LNCaP clone FGC (cell line): ENCODE results near the gene LIMS2.

Experiments used
- DNase-seq: peaks from one replicate; pipeline ENCODE4 v3.0.0-alpha.2; 2011; ENCODE audit warnings: low read depth
- H3K4me3 ChIP-seq: 2 replicates; pipeline ENCODE4 v1.5.1; 2011; ENCODE audit warnings: mild to moderate bottlenecking, low read depth, low read length, control low read depth
- TF ChIP-seq, protein P1 (sequence below): IDR thresholded peaks from 2 replicates; pipeline ENCODE4 v1.5.1; 2012; ENCODE audit warnings: mild to moderate bottlenecking; ENCODE audit not compliant: control insufficient read depth, insufficient read depth; ENCODE audit errors: extremely low read depth

The LIMS2 gene

DNA sequence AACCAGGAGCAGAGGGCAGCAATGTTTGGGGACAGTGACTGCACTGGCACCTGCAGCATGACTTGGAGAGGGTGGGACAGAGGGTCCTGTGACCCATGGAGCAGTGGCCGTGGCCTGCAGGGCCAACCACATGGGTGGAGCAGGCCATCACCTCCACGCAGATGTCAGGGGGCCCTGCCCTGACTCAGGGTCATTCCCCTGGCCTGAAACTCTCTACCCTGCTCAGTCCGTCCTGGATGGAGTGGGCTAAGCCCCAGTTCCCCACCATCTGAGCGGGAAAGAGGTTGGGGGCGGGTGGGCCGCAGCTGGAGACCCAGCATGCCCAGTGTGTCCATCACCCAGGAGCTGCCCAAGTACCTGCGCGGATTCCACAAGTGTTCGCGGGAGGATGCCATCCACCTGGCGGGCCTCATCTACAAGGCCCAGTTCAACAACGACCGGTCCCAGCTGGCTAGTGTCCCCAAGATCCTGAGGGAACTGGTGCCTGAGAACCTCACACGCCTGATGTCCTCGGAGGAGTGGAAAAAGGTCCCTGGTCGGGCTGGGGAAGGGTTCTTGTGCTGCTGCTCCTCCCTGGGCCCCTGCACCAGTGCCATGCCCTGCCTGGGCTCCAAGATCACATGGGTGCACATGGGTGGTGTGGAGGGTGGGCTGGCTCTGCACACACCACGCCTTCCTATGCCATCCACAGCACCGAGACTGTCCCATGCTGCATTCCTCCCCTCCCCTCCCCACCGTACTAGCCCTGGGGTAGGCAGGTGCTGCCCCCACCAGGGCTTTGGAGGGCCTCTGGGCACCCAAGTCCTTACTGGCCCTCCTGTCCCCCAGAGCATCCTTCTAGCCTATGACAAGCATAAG, 39.7 kb downstream of the LIMS2 start:
- no peak for DNase-seq
- TF ChIP-seq, protein P1, sequence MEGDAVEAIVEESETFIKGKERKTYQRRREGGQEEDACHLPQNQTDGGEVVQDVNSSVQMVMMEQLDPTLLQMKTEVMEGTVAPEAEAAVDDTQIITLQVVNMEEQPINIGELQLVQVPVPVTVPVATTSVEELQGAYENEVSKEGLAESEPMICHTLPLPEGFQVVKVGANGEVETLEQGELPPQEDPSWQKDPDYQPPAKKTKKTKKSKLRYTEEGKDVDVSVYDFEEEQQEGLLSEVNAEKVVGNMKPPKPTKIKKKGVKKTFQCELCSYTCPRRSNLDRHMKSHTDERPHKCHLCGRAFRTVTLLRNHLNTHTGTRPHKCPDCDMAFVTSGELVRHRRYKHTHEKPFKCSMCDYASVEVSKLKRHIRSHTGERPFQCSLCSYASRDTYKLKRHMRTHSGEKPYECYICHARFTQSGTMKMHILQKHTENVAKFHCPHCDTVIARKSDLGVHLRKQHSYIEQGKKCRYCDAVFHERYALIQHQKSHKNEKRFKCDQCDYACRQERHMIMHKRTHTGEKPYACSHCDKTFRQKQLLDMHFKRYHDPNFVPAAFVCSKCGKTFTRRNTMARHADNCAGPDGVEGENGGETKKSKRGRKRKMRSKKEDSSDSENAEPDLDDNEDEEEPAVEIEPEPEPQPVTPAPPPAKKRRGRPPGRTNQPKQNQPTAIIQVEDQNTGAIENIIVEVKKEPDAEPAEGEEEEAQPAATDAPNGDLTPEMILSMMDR = no peak
- no peak overlapping the region for H3K4me3 ChIP-seq

DNA sequence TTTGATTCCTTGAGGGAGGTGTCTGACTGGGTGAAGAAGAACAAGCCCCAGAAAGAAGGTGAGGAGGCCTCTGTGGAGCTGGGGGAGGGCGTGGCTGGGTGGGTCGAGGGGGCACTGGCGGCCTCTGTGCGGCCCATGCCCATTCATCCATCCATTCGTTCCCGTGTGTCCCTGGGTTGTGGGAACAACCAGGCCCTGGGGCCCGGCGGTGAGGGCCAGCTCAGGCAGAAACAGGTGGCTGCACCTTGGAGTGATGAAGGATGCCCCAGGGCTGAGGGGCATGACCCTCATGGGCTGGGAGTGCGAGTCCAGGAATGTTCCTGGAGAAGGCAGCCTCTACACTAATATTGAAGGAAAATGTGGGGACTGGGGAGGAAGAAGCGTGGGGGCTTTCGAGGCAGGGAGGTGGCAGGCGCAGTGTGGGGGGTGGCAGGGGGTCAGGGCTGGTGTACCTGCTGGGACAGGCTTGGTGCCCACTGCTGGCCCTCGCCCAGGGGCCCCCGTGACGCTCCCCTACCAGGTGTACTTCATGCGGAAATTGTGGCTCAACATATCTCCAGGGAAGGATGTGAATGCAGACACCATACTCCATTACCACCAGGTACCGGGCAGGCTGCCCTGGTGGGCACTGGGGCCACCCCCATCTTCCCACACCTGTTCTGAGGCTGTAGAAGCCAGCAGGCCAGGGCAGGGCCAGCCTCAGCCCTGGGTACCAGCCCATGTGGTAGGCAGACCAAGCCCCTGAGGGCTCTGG, 40.5 kb downstream of the LIMS2 start:
- TF ChIP-seq, protein P1 = no peak
- H3K4me3 ChIP-seq = no peak overlapping the region
- DNase-seq = no peak

DNA sequence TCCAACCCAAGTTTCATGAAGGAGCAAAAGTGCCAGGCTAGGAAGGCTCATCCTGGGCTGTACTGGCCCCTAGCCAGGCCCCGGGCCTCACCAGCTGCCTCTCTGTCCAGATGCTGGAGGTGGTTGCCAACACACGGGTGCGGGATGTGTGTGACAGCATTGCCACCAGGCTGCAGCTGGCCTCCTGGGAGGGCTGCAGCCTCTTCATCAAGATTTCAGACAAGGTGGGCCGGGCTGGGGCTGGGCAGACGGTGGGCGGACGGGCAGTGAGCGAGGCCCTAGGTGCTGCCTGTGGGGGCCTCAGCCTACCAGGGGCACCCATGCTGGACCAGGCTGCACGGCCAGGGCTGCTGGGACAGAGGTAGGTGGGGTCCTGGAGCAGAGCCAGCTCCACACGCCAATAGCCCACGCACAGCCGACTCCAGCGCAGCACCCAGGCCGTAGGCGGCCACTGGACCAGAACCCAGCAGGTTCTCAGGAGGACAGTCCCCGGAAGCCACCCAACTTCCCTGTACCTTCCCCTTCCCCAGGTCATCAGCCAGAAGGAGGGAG, 41.2 kb downstream of the LIMS2 start:
- DNase-seq = no peak
- TF ChIP-seq, protein P1 = no peak
- no peak overlapping the region for H3K4me3 ChIP-seq

DNA sequence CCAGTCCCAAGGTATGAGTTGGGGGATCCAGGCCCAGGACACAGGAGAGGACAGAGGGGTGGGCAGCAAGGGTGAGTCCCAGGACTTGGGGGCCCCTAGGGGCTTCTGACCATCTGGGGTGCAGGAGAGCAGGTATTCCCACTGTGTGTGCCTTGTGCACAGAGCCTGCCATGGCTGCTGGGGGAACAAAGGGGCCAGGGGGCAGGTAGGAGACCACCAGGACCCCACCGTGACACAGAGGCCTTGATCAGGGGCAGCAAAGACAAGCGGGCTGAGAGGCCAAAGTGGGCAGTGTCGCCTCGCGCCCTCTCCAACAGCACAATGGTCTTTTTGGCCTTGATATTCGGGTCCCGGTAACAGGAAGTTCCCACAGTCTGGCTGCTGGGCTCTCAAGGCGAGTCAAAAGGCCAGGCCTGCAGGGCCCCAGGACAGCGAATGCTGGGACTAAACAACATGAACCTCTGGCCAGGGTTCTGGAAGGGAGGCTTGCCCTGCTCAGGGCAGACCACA, 41.7 kb downstream of the LIMS2 start:
- DNase-seq = no peak
- TF ChIP-seq, protein P1 = no peak
- H3K4me3 ChIP-seq = no peak overlapping the region

DNA sequence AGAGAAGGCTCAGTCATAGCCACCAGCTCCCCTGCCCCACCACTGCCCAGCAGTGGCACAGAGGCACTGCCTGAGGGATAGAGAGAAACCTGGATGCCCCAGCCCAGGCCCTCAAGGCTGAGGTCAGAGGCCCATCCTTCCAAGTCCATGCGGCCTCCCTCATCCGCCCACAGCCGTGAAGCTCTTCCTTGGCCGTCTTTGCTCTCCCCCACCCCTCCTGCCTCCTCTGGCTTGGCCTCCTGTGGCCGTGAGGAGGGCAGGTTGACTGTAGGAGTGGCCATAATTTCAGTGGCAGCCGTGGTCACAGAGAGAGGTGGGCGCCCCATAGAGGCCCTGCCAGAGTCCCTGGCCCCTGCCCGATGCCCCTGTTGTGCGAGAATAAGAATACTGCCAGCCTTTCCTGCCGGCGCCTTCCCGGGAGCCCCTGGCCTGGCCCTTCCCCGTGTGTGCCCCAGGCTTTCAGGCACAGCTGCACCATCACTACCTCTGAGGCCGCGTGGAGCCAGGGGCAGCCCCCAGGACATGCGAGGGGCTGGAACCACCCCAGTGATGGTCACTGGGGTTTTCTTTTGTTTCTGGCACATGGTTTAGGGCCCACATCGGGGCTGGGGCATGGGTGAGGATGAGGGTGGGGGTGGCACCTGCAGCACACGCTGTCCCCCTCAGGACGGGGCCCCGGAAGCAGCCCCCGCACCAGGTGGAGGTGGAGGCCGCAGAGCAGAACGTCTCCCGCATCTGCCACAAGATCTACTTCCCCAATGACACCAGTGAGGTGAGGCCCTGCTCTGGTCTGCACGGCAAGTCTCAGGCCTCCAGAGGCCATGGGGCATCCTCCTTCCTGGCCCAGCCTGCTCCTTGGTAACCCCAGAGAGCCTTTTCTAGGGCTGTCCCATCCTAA, 42.5 kb downstream of the LIMS2 start:
- no peak for DNase-seq
- TF ChIP-seq, protein P1 = no peak
- H3K4me3 ChIP-seq = no peak overlapping the region

DNA sequence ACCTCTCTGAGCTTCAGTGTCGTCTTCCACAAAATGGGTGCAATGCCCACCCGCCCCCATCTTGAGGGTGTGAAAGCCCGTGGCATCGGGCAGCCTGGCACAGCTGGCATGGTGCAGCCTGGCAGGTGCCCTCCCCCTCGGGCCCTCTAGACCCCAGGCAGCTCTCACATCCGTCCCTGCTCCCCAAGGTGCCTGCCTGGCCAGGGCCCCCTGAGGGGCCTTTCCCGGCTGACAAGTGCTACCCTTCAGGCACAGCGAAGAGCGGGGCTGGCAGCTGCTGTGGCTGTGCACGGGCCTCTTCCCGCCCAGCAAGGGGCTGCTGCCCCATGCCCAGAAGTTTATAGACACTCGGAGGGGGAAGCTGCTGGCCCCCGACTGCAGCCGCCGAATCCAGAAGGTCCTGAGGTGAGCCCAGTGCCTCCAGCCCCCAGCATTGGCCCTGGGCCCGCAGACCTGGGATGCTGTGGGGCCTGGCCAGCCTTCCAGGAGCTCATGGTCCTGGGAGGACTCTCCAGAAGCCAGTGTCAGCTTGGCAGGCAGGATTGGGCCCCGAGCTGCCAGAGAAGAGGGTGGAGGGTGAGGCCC, 43.2 kb downstream of the LIMS2 start:
- DNase-seq = no peak
- TF ChIP-seq, protein P1 = no peak
- H3K4me3 ChIP-seq = no peak overlapping the region
